Left renal pelvis (tissue), 4 donors: ENCODE data around the gene GPR83. TPM values are rescaled to one million over a fixed set of nuclear protein-coding genes. Genes with fewer than 3 reads are reported as not detected.
"Not testable (repeated sequence)": the region's sequence is repeated elsewhere in the genome, so short reads cannot be mapped to it uniquely, and the experiment has no call there.

Experiments used
- DNase-seq, 4 donors: peaks; one replicate each; pipeline ENCODE4 v3.0.0-alpha.2; 2013; ENCODE audit warnings: low read depth in 4 of 4, low spot score in 3 of 4
- polyA plus RNA-seq, 4 donors: library from polyadenylated mRNA; unstranded; fragments of 120-200 nt; gene quantifications; one replicate each; pipeline ENCODE4 v1.2.1, GENCODE V29; 2013; ENCODE audit not compliant: insufficient read length in 4 of 4

GPR83 gene
- polyA plus RNA-seq, 4 donors, result 0.65 to 0.93 (median 0.70) TPM

DNA sequence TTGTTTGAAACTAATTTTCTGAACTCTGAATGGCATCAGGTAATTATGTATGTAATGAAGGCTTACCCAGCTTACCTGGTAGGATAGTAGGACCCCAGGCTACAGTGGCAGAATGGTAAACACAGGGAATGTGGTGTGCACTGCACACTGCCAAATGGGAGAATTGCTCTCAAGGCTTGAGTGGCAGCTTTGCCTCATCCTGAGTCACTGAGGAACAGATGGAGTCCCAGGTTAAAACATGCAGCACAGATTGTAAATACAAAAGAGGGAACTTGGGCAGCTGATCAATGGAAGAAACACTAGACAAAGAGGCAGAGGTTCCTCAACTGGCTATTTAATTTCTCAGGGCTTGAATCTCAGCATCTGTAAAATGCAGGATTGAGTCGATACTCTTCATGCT, 24.4 kb downstream of the GPR83 start:
- no peak for DNase-seq

- DNase-seq, result not testable (repeated sequence)
These were observed 30.6 kb downstream of the GPR83 start for GRCh38 chr11:94370576-94370975.

DNA sequence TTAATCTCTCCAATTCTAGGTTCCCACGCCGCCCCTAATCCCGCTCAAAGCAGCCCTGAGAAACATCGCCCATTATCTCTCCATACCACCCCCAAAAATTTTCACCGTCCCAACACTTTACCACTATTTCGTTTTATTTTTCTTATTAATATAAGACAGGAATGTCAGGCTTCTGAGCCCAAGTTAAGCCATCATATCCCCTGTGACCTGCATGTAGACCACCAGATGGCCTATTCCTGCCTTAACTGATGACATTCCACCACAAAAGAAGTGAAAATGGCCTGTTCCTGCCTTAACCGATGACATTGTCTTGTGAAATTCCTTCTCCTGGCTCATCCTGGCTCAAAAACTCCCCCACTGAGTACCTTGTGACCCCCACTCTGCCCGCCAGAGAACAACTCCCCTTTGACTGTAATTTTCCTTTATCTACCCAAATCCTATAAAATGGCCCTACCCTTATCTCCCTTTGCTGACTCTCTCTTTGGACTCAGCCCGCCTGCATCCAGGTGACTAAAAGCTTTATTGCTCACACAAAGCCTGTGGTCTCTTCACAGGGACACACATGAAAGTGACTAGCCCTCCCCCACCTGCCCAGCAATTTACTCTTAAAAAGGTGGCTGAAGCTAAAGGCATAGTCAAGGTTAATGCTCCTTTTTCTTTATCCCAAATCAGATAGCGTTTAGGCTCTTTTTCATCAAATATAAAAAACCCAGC, 50.2 kb downstream of the GPR83 start:
- not testable (repeated sequence) for DNase-seq

DNA sequence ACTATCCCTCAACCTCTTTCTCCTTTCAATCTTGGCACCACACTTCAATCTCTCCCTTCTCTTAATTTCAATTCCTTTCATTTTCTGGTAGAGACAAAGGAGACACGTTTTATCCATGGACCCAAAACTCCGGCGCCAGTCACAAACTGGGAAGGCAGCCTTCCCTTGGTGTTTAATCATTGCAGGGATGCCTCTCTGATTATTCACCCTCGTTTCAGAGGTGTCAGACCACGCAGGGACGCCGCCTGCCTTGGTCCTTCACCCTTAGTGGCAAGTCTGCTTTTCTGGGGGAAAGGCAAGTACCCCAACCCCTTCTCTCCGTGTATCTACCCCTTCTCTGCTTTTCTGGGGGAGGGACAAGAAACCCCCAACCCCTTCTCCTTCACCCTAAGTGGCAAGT, 54.9 kb downstream of the GPR83 start:
- not testable (repeated sequence) for DNase-seq

DNA sequence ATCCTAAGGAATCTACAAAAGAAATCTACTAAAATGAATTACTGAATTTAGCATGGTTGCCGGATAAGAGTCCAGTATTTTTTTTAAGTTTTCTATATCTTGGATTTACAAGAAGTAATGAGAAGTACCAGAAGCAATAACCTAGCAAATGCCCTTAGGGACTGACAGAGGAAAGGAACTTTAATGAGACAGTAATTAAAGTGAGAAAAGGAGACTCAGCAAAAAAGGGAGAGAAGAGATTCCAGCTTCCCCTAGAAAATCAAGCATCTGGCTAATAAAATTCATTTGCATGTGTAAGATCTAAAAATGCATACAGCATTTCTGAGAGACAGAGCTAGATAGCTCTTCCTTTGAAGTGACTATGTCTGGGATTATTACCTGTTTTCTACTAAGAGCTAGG, 57.7 kb downstream of the GPR83 start:
- no peak for DNase-seq

- no peak for DNase-seq
These were observed 59.0 kb downstream of the GPR83 start for GRCh38 chr11:94342250-94342649.

- DNase-seq, result no peak
These were observed 62.6 kb downstream of the GPR83 start for GRCh38 chr11:94338651-94339050.

DNA sequence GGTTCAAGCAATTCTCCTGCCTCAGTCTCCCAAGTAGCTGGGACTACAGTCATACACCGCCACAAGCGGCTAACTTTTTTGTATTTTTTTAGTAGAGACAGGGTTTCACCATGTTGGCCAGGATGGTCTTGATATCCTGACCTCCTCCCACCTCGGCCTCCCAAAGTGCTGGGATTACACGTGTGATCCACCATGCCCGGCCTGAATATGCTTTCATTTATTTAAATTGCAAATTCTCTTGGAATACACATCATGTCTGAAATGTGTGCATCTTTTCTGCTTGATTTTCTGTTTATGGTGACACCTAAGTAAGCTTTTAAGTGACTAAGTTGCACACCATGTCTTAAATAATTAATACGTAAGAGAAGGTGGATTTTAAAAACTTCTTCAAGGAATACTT, 65.2 kb downstream of the GPR83 start:
- DNase-seq, result no peak

DNA sequence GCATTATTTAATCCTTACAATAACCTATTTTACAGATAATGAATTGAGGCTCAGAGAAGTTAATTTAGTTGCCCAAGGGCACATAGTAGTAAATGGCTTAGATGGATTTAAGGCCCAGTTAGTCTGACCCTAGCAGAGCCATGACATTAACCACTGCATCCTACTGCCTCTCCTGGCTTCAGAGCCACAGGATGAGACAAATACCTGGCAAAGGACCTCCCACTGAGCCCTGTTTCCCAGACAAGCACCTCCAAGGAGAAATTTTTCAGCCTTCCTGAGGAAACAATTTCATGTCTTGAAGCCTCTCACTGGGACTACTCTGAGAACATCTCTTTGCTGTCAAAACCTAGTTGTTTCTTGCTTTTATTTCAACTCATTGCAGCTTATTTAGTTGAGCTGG, 68.4 kb downstream of the GPR83 start:
- DNase-seq, result no peak

GRCh38 chr11:94330789-94331188, 70.4 kb downstream of the GPR83 start:
- DNase-seq, result no peak

DNA sequence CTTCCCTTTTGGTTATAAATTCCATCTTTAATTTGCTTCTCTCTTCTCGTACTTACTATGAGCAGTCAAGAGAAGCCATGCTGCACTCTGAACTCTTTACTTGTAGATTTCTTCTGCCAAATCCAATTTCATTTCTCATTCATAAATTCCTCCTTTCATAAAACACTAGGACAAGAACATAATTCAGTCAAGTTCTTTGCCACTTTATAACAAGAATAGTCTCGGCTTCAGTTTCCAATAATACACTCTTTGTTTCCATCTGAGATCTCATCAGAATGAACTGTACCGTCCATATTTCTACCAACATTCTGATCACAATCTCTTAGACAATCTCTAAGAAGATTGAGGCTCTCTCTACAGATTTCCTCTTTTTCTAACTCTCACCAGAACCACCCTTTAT, 71.7 kb downstream of the GPR83 start:
- DNase-seq, result no peak

GRCh38 chr11:94328587-94329080, 72.6 kb downstream of the GPR83 start:
- no peak for DNase-seq

Other genes with a start within 250 kb of the GPR83 start
- not detected for gene IZUMO1R, start 96.8 kb downstream of the GPR83 start, polyA plus RNA-seq
- gene MRE11, start 92.4 kb upstream of the GPR83 start, polyA plus RNA-seq, result 10 to 100 TPM; 20.4 to 29.3 (median 28.5) TPM
- 10 to 100 TPM; 16.2 to 33.7 (median 24.9) TPM for gene ANKRD49, start 92.6 kb upstream of the GPR83 start, polyA plus RNA-seq
- not detected for gene C11orf97, start 111.0 kb upstream of the GPR83 start, polyA plus RNA-seq
- 1 to 10 TPM; 5.2 to 7.1 (median 5.6) TPM for gene FUT4, start 142.5 kb upstream of the GPR83 start, polyA plus RNA-seq
- 1 to 10 TPM; 3.8 to 5.0 (median 4.3) TPM for gene PIWIL4, start 165.9 kb upstream of the GPR83 start, polyA plus RNA-seq